ENCODE measurements around the gene PDE11A.

Gene PDE11A

DNA sequence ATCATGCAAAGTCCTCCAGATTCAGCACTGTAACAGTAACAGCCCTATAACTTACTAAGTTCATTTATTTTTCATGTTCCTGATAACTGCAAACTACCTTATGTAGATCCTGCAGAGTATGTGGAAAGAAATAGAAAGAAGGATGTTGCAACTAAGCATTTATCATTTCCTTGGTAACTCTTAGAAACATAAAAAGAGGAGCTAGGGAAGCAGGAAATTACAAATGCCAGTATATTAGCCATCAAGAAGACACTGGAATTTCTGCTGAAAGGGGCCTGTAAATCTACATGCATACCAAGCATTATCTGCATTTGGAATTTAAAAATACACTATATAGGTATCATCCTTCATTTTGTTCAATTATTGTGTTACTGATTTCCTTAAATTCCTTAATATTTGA lies 66.8 kb downstream of the PDE11A start:
- Mint-ChIP-seq H3K27ac (no peak overlapping the region), H3K36me3 (ENCODE audit: low read depth) (no peaks in the 10 kb centered on the region), H3K4me3 (no peak overlapping the region), H3K4me1 (no peaks in the 10 kb centered on the region), H3K9me3 (no peaks in the 10 kb centered on the region), H3K27me3 (ENCODE audit: low read depth, poor library complexity) (peaks cover 7% of the 10 kb centered on the region)
- no peak for DNase-seq
- TF ChIP-seq, protein P1, sequence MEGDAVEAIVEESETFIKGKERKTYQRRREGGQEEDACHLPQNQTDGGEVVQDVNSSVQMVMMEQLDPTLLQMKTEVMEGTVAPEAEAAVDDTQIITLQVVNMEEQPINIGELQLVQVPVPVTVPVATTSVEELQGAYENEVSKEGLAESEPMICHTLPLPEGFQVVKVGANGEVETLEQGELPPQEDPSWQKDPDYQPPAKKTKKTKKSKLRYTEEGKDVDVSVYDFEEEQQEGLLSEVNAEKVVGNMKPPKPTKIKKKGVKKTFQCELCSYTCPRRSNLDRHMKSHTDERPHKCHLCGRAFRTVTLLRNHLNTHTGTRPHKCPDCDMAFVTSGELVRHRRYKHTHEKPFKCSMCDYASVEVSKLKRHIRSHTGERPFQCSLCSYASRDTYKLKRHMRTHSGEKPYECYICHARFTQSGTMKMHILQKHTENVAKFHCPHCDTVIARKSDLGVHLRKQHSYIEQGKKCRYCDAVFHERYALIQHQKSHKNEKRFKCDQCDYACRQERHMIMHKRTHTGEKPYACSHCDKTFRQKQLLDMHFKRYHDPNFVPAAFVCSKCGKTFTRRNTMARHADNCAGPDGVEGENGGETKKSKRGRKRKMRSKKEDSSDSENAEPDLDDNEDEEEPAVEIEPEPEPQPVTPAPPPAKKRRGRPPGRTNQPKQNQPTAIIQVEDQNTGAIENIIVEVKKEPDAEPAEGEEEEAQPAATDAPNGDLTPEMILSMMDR (IDR thresholded peaks at IDR 0.05) = no peak

DNA sequence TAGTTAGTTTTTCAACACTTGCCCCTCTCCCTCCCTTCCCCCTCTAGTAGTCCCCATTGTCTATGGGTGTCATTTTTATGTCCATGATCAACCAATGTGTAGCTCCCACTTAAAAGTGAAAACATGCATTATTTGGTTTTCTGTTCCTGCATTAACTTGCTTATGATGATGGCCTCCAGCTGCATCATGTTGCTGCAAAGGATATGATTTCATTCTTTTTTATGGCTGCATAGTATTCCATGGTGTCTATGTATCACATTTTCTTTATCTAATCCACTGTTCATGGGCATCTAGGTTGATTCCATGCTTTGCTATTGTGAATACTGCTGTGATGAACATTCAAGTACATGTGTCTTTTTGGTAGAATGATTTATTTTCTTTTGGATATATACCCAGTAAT lies 70.5 kb downstream of the PDE11A start:
- Mint-ChIP-seq H3K36me3 (ENCODE audit: low read depth) (no peaks in the 10 kb centered on the region), H3K4me1 (no peaks in the 10 kb centered on the region), H3K27me3 (ENCODE audit: low read depth, poor library complexity) (peaks cover 4% of the 10 kb centered on the region), H3K4me3 (no peak overlapping the region), H3K9me3 (no peaks in the 10 kb centered on the region), H3K27ac (no peak overlapping the region)
- TF ChIP-seq, protein P1 (IDR thresholded peaks at IDR 0.05) = no peak
- DNase-seq = no peak

DNA sequence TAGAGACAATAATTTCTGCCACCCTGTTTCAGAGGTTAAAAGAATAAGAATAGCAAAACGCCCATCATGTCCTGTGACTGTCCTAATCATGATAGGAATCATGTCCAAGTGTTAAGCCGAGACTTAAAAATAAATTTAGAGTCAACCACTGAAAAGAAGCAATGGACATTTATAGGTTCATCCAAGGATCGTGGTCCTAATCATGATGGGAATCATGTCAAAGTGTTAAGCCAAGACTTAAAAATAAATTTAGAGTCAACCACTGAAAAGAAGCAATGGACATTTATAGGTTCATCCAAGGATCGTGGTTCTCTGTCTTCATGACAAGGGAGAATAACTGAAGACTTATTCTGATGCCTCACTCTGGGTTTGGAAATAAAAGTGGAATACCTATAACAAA lies 73.6 kb downstream of the PDE11A start:
- no peak for DNase-seq
- no peaks in the 10 kb centered on the region for H3K9me3 Mint-ChIP-seq
- H3K27me3 Mint-ChIP-seq (ENCODE audit: low read depth, poor library complexity) = peaks cover 5% of the 10 kb centered on the region
- H3K4me1 Mint-ChIP-seq = no peaks in the 10 kb centered on the region
- H3K36me3 Mint-ChIP-seq (ENCODE audit: low read depth) = no peaks in the 10 kb centered on the region
- TF ChIP-seq, protein P1 (IDR thresholded peaks at IDR 0.05) = no peak
- no peak overlapping the region for H3K27ac Mint-ChIP-seq
- H3K4me3 Mint-ChIP-seq = no peak overlapping the region

DNA sequence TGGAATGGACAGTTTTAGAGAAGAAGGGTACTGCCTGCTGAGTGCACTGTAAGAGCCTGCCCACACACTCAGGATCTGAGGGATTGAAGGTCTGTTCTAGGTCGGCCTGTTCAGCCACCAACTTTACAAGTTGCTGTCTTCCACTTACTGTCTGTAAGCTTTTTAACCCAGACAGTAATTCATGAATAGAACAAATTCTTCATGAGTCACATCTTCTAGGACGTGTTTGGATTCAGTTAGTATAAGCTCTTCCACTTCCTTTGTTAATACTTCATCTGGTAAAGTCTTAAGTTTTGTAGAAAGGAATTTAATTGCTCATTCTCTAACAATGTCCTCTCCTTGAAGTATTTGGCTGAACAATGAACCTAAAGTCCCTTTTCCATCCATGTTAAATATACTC lies 74.6 kb downstream of the PDE11A start:
- Mint-ChIP-seq H3K4me3 (no peak overlapping the region), H3K4me1 (no peaks in the 10 kb centered on the region), H3K27me3 (ENCODE audit: low read depth, poor library complexity) (peaks cover 8% of the 10 kb centered on the region), H3K27ac (no peak overlapping the region), H3K36me3 (ENCODE audit: low read depth) (no peaks in the 10 kb centered on the region), H3K9me3 (no peaks in the 10 kb centered on the region)
- no peak for DNase-seq
- TF ChIP-seq, protein P1 (IDR thresholded peaks at IDR 0.05) = no peak

DNA sequence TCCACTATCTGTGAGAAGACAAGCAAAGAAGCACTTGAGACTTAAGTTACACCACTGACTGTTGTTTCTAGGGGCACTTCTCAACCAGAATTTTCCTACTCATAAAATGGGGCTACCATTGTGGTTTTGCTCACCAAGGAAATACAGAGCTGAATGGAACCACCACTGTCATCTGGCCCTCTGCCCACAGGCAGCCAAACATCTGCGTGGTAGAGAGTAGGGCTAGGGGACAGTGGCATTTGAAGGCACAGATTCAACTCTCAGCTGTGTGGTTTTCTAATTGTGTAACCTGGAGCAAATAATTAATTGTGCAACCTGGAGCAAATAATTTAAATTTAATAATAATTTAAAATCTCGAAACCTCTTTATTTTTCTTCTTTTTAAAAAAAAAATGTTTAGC lies 79.6 kb downstream of the PDE11A start:
- Mint-ChIP-seq H3K4me1 (no peaks in the 10 kb centered on the region), H3K9me3 (no peaks in the 10 kb centered on the region), H3K36me3 (ENCODE audit: low read depth) (no peaks in the 10 kb centered on the region), H3K27me3 (ENCODE audit: low read depth, poor library complexity) (peaks cover 8% of the 10 kb centered on the region), H3K4me3 (no peak overlapping the region), H3K27ac (no peak overlapping the region)
- no peak for DNase-seq
- TF ChIP-seq, protein P1 (IDR thresholded peaks at IDR 0.05) = no peak

DNA sequence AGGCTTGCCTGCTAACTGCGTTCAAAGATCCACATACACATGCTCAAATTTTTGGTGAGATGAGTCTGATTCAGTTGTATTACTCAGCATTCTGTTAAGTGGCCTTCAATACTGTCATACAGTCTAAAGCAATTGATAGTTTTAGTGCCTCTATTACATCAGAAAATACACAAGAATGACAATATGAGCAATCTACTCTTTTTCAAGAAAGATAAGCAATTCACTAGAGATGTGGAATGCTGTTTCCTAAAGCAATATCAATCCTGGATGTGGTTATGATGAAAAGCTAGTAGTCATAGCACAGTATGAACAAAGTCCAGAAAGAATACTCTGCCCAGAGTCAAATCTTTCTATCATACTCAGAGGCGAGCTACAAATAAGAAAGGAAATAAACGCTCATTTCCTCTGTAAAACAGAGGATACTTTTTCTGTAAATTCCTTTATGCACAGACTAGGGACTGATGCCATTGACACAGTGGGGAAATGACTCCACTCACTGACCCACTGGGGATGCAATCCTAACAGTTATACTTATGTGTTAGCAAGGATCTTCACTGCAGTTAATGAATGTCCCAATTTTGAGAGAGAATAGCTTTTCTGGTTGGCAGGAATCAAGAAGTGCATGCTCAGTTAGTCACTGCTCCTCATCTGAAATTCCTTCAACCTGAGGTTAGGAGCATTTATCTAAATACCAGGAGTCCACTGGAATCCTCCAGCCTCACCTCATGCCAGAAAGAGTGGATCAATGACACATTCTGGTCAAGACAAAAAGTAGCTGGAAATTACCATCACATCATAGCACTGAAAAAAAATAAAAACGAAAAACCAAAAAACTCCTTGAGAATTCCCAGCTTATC lies 83.3 kb downstream of the PDE11A start:
- Mint-ChIP-seq H3K4me3 (no peak overlapping the region), H3K9me3 (no peaks in the 10 kb centered on the region), H3K27ac (no peak overlapping the region), H3K27me3 (ENCODE audit: low read depth, poor library complexity) (peaks cover 10% of the 10 kb centered on the region), H3K4me1 (no peaks in the 10 kb centered on the region), H3K36me3 (ENCODE audit: low read depth) (no peaks in the 10 kb centered on the region)
- no peak for DNase-seq
- TF ChIP-seq, protein P1 (IDR thresholded peaks at IDR 0.05) = no peak

Data from nephron progenitor cell (in vitro differentiated cells).